ENCODE results near the gene ARMC9. TPM values are rescaled to one million over a fixed set of nuclear protein-coding genes. Genes with fewer than 3 reads are reported as not detected.

Gene ARMC9
- total RNA-seq, 6 donors from 2014 or later = 26.7 to 145 (median 61.0) TPM

DNA sequence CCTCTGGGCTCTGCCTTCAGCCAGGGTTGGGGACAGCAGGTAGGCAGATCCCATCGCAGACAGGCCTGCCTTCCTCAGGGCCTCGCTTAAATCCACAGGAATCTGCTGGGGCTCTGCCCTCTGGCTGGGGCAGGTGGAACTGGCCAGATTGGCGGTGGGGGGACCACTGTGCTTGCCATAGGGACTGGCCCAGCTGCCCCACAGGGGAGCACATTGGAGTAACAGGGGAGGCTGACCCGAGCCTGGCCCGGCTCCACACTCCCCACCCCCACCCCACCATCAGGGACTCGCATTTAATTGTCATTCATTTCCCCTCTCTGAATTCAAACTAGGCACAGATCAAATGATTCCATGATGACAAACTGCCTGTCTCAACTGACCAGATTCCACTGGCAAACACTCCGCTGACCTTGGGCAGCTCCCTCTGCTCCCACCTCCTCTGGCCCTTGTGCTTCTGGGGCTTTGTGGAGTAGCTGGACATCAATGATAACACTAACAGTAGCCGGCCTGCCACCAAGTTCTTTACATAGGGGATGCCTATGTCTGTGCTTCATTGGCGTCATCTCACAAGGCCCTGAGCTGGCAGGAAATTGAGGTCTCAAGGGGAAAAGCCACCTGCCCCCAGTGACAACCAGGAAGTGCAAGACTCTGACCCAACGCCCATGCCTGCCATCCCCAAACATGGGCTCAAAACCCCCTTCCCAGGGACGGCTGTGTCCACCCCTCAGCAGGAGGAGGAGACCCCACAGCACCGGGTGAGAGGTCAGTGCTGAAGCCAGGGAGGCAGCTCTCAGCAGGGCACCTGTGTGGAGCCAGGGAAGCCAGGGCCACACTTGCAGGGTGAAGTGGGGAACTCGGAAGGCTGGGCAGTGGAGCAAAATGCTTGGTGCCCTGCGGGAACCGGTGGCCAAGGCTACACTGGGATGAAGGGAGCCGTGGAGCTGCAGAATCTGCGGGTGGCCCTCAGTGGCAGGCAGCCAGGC lies 195.0 kb downstream of the ARMC9 start:
- ATAC-seq (ENCODE audit: low FRiP score in 2 of 2) = peak in 1 of 2 donors; percentile 51
- Histone ChIP-seq H3K36me3 (peaks cover 0 to 6% (median 2%) of the 10 kb centered on the region in 4 donors), H3K27me3 (peaks cover 0 to 12% (median 2%) of the 10 kb centered on the region in 4 donors), H3K4me3 (no peak overlapping the region), H3K4me1 (peaks cover 10 to 67% (median 24%) of the 10 kb centered on the region in 4 donors), H3K27ac (peak overlapping the region; percentile 77 to 90 (median 84)), H3K9me3 (no peaks in the 10 kb centered on the region)
- TF ChIP-seq POLR2A (IDR thresholded peaks at IDR 0.05) (no peak), POLR2AphosphoS5 (IDR thresholded peaks at IDR 0.05) (peak in 1 of 2 donors; percentile 9), EP300 (IDR thresholded peaks at IDR 0.05) (no peak)
- TF ChIP-seq, protein P1, sequence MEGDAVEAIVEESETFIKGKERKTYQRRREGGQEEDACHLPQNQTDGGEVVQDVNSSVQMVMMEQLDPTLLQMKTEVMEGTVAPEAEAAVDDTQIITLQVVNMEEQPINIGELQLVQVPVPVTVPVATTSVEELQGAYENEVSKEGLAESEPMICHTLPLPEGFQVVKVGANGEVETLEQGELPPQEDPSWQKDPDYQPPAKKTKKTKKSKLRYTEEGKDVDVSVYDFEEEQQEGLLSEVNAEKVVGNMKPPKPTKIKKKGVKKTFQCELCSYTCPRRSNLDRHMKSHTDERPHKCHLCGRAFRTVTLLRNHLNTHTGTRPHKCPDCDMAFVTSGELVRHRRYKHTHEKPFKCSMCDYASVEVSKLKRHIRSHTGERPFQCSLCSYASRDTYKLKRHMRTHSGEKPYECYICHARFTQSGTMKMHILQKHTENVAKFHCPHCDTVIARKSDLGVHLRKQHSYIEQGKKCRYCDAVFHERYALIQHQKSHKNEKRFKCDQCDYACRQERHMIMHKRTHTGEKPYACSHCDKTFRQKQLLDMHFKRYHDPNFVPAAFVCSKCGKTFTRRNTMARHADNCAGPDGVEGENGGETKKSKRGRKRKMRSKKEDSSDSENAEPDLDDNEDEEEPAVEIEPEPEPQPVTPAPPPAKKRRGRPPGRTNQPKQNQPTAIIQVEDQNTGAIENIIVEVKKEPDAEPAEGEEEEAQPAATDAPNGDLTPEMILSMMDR (IDR thresholded peaks at IDR 0.05) = peak in 5 of 6 experiments; percentile 10 to 38 (median 22)
- whole genome bisulfite sequencing, 2 donors = 64 to 78% methylated on average over 3 to 17 of the region's 17 CpGs
- peak; percentile 56 to 74 for DNase-seq

DNA sequence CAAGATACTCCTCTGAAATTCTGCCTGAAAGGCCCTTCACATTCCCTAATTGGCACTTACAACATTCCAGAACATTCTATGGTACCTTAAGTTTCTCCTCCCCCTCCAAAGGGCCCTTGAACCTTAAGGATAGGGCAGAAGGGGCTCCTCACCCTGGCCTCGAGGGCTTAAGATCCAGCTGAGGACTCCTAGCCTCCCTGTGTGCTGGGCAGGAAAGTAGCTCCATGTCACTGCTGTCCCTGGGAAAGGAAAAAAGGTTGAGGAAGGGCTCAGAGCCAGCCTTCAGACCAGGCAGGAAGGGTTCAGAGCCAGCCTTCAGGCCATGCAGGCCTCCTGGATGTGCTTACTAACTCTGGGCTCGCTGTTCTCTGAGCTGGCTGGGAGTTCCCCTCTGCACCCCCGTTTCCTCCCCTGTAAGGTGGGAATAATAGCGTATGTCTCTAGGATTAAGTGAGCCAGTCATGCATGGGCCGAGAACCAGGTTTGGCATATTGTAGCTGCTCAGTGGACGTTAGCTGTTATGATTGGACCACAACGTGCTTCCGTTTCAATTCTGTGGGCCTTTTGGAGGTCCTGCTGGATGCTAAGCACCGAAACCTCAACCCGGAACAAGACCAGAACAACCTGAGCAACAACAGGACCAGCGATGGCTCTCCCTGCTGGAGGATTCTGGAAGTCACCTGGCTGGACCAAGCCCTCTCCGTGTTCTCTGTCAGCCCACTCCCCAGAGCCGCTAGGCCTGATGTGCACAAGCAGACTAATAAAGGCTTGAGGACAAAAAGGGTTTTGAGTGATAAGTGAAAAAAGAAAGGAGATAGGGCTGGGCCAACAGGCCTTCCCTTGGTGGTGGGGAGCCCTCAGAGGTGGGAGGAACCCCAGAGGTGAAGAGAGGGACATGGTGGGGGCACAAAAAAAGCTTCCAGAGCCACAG lies 196.0 kb downstream of the ARMC9 start:
- TF ChIP-seq POLR2A (IDR thresholded peaks at IDR 0.05) = peak in 1 of 4 donors; percentile 38
- peak in 2 of 4 donors; percentile 63 to 64 for TF ChIP-seq EP300 (IDR thresholded peaks at IDR 0.05)
- TF ChIP-seq, protein P1 (IDR thresholded peaks at IDR 0.05) = peak in 4 of 6 experiments; percentile 13 to 58 (median 42)
- TF ChIP-seq POLR2AphosphoS5 (IDR thresholded peaks at IDR 0.05) = peak in 1 of 2 donors; percentile 8
- ATAC-seq (ENCODE audit: low FRiP score in 2 of 2) (peak; percentile 13 to 75), DNase-seq (peak in 1 of 2 donors; percentile 70)
- H3K27me3 ChIP-seq = peaks cover 0 to 12% (median 2%) of the 10 kb centered on the region in 4 donors
- peak overlapping the region; percentile 77 to 90 (median 84) for H3K27ac ChIP-seq
- peaks cover 0 to 11% (median 7%) of the 10 kb centered on the region in 4 donors for H3K36me3 ChIP-seq
- 60 to 78% methylated on average over 12 to 13 of the region's 13 CpGs for WGBS, 2 donors
- H3K4me3 ChIP-seq = peak overlapping the region in 3 of 4 donors; percentile 68 to 80 (median 71)
- H3K9me3 ChIP-seq = no peaks in the 10 kb centered on the region
- H3K4me1 ChIP-seq = peaks cover 10 to 77% (median 30%) of the 10 kb centered on the region in 4 donors

DNA sequence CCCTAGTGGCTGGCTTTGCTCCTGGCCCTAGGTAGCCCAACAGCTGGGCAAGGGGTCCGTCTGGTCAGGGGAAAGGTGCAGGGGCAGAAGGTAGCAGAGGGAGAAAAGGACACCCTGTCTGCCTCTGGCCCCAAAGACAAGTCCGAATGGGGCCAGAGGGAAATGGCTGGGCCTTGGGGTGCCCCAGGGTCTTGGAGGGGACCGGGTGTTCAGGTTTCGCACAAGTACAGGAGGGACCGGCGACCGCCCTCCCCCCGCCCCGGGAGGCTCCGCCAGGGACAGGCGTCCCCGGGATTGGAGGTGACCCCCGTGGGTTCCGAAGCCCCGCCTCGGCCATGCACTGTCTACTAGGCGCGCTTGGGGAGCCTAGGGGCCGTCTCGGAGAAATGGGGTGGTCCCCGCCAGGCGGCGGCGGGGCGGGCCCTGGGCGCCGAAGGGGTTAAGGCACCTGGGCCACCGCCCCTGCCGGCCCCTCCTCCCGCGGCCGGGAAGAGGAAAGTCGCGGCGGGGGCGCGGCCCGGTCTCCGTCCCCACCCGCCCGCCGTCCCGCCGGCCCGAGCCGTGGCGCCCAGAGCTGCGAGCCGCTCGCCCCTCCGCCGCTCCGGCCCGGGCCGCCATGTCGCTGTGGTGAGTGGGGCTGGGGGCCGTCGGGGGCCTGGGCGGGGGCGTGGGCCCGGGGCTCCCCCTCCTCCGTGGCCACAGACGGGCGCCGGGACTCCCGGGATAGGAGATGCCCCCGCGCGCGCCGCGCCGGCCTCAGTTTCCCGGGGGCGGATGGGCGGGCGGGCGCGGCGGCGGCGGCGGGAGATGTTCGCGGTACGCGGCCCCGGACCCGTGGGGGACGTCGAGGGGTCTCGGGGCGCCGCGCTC lies 197.0 kb downstream of the ARMC9 start, which contains the start of gene B3GNT7:
Gene B3GNT7 (plus strand): TSS at position 523 of the 870 bp plus-strand sequence. CDS start 94 bp downstream, at position 617.
- Histone ChIP-seq H3K27me3 (peaks cover 0 to 12% (median 2%) of the 10 kb centered on the region in 4 donors), H3K4me3 (peak within 1 kb of the TSS; percentile 41 to 80 (median 70)), H3K9me3 (no peaks in the 10 kb centered on the region), H3K36me3 (peaks cover 0 to 11% (median 7%) of the 10 kb centered on the region in 4 donors), H3K4me1 (peaks cover 13 to 78% (median 38%) of the 10 kb centered on the region in 4 donors), H3K27ac (peak within 1 kb of the TSS; percentile 77 to 90 (median 84))
- TF ChIP-seq, protein P1 (IDR thresholded peaks at IDR 0.05) = peak in 1 of 6 experiments; percentile 0
- no peak for TF ChIP-seq POLR2A (IDR thresholded peaks at IDR 0.05)
- peak in 1 of 2 donors; percentile 28 for ATAC-seq (ENCODE audit: low FRiP score in 2 of 2)
- WGBS, 2 donors = 14 to 60% methylated on average over 1 to 21 of the region's 95 CpGs
- peak in 1 of 2 donors; percentile 90 for DNase-seq

Data from upper lobe of left lung (tissue), 6 donors.